HEK293 (cell line): ENCODE measurements around the gene IL17RC.

Experiments
- KLF16 ChIP-seq: fragments of 450-650 bp; formaldehyde crosslinking; IDR thresholded peaks from 2 replicates; pipeline ENCODE4 v1.5.1; 2017; ENCODE audit warnings: missing biosample characterization, missing genetic modification characterization
- YY1 ChIP-seq: fragments of 450-650 bp; formaldehyde crosslinking; IDR thresholded peaks from 2 replicates; pipeline ENCODE4 v1.5.1; 2018; ENCODE audit warnings: missing biosample characterization, missing genetic modification characterization
- ZFP37 ChIP-seq: fragments of 450-650 bp; formaldehyde crosslinking; IDR thresholded peaks from 2 replicates; pipeline ENCODE4 v1.5.1; 2016; ENCODE audit warnings: missing biosample characterization, missing genetic modification characterization
- ZNF549 ChIP-seq: fragments of 450-650 bp; IDR thresholded peaks from 2 replicates; pipeline ENCODE4 v1.5.1; 2018; ENCODE audit warnings: missing biosample characterization, missing genetic modification characterization, mild to moderate bottlenecking, inconsistent platforms, moderate library complexity
- TF ChIP-seq, protein P1 (sequence below): fragments of 450-650 bp; formaldehyde crosslinking; IDR thresholded peaks from 2 replicates; pipeline ENCODE4 v1.5.1; 2016; ENCODE audit warnings: missing biosample characterization, missing genetic modification characterization

DNA sequence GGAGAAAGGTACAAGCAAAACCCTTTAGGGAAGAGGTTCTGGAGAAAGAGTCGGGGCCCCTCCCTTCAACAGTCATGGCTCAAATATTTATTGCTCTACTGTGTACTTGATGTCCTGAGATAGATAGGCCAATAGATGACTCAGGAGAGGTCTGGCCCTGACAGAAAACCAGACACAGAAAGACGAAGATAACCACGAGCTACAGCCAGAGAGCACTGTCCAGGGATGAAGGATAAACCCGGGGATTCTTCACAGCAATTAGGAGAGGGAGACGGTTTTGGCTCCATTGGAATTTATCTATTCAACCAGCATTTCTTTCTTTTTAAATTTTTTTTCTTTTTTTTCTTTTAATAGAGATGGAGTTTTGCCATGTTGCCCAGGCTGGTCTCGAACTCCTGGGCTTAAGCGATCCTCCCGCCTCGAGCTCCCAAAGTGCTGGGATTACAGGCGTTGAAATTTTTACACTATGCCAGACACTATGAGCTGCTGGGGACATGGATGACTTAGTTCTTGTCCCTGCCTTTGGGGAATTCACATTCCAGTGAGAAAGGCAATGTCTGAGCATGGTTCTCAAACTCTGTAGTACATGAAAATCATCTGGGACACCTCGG lies 32.2 kb upstream of the IL17RC start:
- TF ChIP-seq YY1 (no peak), KLF16 (tag by site-specific recombination) (no peak), ZNF549 (no peak), ZFP37 (tag by site-specific recombination) (no peak)
- TF ChIP-seq, protein P1, sequence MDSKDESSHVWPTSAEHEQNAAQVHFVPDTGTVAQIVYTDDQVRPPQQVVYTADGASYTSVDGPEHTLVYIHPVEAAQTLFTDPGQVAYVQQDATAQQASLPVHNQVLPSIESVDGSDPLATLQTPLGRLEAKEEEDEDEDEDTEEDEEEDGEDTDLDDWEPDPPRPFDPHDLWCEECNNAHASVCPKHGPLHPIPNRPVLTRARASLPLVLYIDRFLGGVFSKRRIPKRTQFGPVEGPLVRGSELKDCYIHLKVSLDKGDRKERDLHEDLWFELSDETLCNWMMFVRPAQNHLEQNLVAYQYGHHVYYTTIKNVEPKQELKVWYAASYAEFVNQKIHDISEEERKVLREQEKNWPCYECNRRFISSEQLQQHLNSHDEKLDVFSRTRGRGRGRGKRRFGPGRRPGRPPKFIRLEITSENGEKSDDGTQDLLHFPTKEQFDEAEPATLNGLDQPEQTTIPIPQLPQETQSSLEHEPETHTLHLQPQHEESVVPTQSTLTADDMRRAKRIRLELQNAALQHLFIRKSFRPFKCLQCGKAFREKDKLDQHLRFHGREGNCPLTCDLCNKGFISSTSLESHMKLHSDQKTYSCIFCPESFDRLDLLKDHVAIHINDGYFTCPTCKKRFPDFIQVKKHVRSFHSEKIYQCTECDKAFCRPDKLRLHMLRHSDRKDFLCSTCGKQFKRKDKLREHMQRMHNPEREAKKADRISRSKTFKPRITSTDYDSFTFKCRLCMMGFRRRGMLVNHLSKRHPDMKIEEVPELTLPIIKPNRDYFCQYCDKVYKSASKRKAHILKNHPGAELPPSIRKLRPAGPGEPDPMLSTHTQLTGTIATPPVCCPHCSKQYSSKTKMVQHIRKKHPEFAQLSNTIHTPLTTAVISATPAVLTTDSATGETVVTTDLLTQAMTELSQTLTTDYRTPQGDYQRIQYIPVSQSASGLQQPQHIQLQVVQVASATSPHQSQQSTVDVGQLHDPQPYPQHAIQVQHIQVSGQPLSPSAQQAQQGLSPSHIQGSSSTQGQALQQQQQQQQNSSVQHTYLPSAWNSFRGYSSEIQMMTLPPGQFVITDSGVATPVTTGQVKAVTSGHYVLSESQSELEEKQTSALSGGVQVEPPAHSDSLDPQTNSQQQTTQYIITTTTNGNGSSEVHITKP (tag by site-specific recombination) = no peak
